Activated CD4-positive, alpha-beta T cell treated with anti-CD3 and anti-CD28 coated beads, Interleukin-2, amount 10 ng/mL, durations not matched to agents 7 days and 5 days (primary cell): ENCODE data around the gene RCC2. TPM values are rescaled to one million over a fixed set of nuclear protein-coding genes. Genes with fewer than 3 reads are reported as not detected.

ENCODE experiments used
- CTCF ChIA-PET: fragments of 350-600 bp; sonication (Branson Sonifier 250); formaldehyde crosslinking; loops from one replicate; lab custom pipeline; 2021; ENCODE audit warnings: antibody characterized with exemption; lab: Charles Lee
- POLR2A ChIA-PET: fragments of 350-600 bp; sonication (Branson Sonifier 250); formaldehyde crosslinking; loops from one replicate; lab custom pipeline; 2021; ENCODE audit warnings: antibody characterized with exemption; lab: Charles Lee
- DNase-seq: peaks from one replicate; pipeline ENCODE4 v3.0.0-alpha.2; 2020
- H3K27ac Mint-ChIP-seq: one replicate; pipeline ENCODE4 v1.8.0; 2021; ENCODE audit warnings: mild to moderate bottlenecking, moderate library complexity, mixed read lengths
- H3K27me3 Mint-ChIP-seq: one replicate; pipeline ENCODE4 v1.8.0; 2021; ENCODE audit warnings: mixed read lengths
- H3K36me3 Mint-ChIP-seq: one replicate; pipeline ENCODE4 v1.8.0; 2021; ENCODE audit warnings: low read depth, mixed read lengths
- H3K4me1 Mint-ChIP-seq: one replicate; pipeline ENCODE4 v1.8.0; 2021; ENCODE audit warnings: mixed read lengths
- H3K4me3 Mint-ChIP-seq: one replicate; pipeline ENCODE4 v1.8.0; 2021; ENCODE audit warnings: mild to moderate bottlenecking, moderate library complexity, mixed read lengths
- H3K9me3 Mint-ChIP-seq: one replicate; pipeline ENCODE4 v1.8.0; 2021; ENCODE audit warnings: mixed read lengths
- total RNA-seq, 2 experiments: library from RNA; stranded (reverse); gene quantifications; one replicate each; pipeline ENCODE4 v1.2.3, GENCODE V29; 2021

The RCC2 gene
- total RNA-seq, 2 experiments from 2014 or later, result 118 to 121 TPM

- DNase-seq, result no peak
- no peak overlapping the region for H3K27ac Mint-ChIP-seq
- peaks cover 6% of the 10 kb centered on the region for H3K4me1 Mint-ChIP-seq
- no peaks in the 10 kb centered on the region for H3K36me3 Mint-ChIP-seq
- H3K27me3 Mint-ChIP-seq, result no peaks in the 10 kb centered on the region
- no peaks in the 10 kb centered on the region for H3K9me3 Mint-ChIP-seq
- CTCF ChIA-PET, result no interaction called here
- POLR2A ChIA-PET, result no interaction called here
- H3K4me3 Mint-ChIP-seq, result no peak overlapping the region
These were observed 80.9 kb downstream of the RCC2 start for GRCh38 chr1:17358557-17358956.

Other genes with a start within 250 kb of the RCC2 start
- gene PADI1, start 234.5 kb downstream of the RCC2 start, total RNA-seq, result not detected
- gene PADI3, start 190.6 kb downstream of the RCC2 start, total RNA-seq, result not detected
- under 1 TPM; 0.17 to 0.23 TPM for gene PADI4, start 131.5 kb downstream of the RCC2 start, total RNA-seq
- under 1 TPM; 0.10 TPM for gene PADI6, start 67.5 kb downstream of the RCC2 start, total RNA-seq
- gene ARHGEF10L, start 100.0 kb upstream of the RCC2 start, total RNA-seq, result not detected